HG03280 (cell line): ENCODE data around the gene ST3GAL4.

Experiments
- ATAC-seq: cut with Tn5 transposase; IDR thresholded peaks from one replicate; pipeline ENCODE4 v1.9.1; 2021; ENCODE audit warnings: mild to moderate bottlenecking, moderate library complexity; ENCODE audit not compliant: unreplicated experiment

ST3GAL4 gene

GRCh38 chr11:126419801-126420697 lies 64.6 kb downstream of the ST3GAL4 start:
- ATAC-seq = peak; percentile 65

DNA sequence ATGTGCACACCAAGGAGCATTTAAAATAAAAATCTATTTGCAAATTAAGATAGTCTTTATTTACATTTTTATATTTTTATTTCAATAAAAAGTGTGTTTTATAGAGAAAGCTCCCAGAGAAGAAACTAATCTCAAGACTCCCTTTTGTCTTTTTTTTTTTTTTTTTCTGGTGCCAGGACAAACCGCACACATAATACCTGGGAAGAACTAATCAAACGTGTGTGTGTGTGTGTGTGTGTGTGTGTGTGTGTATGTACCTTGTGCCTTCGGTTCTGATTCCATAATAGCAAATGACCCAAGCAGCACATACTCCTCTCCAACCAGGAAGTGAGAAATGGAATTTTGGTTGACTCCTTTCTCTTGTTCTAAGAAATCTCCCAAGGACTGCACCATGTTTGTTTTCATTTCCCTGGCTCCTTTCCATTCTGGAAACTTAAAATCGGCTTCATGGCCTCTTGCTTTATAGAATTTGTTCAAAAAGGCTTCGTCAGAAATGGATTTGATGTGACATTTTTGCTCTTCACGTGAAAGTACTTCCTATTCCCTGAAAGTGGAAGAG lies 65.3 kb downstream of the ST3GAL4 start:
- no peak for ATAC-seq

DNA sequence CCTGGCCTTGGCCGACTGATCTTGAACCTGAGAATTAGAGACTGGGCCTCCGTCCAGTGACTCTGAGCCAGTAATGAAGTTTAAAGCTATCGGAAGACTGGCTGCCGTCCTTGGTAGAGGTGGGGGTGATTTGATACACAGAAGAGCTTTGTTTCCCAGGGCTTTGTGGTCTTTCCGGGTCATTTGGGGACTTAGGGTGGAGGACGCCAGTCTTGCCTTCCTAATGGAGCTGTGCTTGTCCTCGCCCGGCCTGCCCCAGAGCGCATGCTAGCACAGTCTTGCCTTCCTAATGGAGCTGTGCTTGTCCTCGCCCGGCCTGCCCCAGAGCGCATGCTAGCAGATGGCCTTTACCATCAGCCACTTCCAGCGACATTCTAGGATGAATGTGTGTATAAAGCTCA lies 65.8 kb downstream of the ST3GAL4 start:
- ATAC-seq = no peak

GRCh38 chr11:126422446-126422845 lies 67.0 kb downstream of the ST3GAL4 start:
- no peak for ATAC-seq

GRCh38 chr11:126423154-126423553 lies 67.7 kb downstream of the ST3GAL4 start:
- ATAC-seq = no peak

GRCh38 chr11:126423743-126424142 lies 68.3 kb downstream of the ST3GAL4 start:
- ATAC-seq = no peak

DNA sequence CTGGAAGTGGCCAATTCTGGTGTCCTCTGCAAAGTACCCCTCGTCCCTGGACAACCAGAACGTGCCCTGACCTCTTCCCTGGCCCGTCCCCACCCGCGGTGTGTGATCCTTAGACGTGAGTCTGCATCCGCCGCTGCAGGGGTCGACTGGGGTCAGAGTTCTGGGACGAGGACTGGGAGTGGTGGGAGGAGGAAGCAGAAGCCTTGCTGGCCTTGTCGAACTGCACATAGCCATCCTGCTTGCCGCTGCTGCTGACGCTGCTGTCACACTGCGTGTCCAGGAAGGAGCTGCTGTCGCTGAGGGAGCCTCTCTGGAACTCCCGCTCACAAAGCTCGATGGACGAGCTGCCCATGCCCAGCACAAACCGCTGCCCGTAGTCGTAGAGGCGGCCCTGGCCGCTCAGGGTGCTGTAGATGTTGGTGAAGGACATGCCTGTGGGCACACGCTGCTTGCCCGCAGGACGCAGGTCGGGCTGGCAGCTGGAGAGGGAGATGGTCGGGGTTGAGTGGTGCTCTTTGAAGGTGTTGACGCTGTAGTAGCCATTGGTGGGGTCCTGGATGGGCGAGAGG lies 69.1 kb downstream of the ST3GAL4 start:
- no peak for ATAC-seq

DNA sequence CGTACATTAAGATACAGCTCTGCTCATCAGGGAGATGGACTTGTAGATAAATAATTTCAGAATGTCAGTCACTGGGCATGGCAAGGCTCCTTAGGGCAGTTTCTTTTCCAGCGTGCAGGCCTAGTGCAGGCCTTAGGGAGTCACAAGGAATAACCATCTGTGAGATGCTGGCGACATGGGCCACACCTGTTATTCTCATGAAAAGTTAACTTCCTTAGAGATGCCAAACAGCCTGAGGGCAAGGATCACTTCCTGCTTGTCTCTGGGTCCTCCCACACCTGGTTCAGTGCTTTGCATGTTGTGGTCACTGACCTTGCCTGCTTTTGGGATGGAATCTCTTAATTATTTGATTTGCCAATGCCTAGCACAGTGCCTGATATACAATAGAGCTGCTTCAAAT lies 70.6 kb downstream of the ST3GAL4 start:
- no peak for ATAC-seq

GRCh38 chr11:126426820-126427749 lies 71.6 kb downstream of the ST3GAL4 start:
- ATAC-seq = no peak

DNA sequence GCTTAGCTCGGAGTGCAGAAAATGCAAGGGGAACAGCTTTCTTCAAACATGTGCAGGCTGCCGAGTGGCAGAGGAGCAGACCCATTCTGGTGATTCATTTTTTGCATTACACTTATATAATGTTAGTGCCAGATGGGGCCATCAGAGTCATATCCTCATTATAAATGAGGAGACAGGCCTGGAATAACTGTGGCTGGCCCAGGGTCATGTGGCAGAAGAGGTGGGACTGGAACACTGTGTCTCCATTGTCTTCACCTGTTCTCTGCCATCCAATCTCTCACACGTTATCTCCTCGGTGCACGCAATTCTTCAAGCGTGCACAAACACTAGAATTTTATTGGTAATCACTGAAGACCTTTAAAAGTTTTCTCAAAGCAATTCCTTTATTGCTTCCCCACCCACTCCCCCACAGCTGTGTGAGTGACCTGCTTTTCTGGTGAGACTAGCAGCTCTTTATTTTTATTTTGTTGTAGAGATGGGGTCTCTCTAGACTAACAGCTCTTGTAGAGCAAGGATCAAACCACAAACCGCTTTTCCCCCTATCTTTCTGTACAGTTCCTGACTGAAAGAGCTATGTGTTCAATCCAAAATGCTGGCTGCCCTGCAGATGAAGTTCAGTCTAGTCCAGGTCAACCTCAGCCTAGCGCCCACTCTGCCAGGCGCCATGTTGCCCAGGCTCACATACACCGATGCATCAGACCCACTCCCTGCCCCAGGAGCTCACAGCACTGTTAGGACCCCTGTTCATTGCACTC lies 75.3 kb downstream of the ST3GAL4 start:
- ATAC-seq = no peak

DNA sequence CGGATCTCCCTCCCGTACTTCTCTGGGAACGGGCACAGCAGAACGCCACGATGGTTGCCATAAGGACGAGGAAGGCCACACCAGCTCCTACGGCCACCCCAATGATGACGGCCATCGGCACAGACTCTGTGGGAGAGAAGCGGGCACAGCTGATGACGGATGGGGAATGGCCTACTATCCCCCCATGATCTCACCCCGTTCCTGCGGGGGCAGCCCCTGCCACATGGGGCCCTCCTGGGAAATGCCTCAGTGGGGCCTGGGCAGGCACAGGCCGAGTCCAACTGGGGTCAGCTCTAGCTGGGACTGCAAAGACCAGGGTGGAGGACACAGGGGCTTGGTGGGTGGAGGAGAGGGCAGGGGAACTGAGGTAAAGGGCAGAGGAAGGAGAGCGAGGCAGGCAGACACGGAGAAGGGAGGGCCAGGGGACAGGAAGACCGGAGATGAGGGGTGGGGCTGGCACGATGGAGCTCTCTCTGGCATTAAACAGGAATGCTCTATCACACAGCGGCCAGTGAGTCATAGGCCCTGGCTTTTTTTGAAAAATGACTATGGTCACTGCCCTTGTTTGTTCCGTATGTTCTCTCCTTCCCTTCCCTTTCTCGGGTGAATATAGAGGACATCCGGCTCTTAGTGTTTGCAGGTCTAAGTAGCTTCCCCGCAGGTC lies 76.0 kb downstream of the ST3GAL4 start:
- ATAC-seq = no peak

GRCh38 chr11:126432065-126432461 lies 76.6 kb downstream of the ST3GAL4 start:
- no peak for ATAC-seq

DNA sequence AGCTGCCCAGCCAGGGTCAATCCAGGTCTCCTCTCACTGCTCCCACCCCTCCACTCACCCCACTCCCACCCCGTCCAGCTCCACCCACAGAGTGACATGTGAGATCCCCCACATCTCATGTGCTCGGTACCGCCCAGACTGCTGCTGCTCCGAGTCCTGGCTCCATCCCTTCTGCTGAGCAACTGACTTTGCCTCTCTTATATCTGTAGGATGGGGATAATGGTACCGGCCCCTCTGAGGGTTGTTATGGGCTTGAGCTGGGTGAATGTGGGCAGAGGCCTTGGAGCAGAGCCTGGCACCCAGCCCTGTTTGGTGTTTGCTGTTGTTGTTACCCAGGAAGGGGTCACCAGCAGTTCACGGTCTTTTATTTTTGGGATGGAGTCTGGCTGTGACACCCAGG lies 77.0 kb downstream of the ST3GAL4 start:
- ATAC-seq = no peak

GRCh38 chr11:126433244-126433846 lies 77.9 kb downstream of the ST3GAL4 start:
- ATAC-seq = peak; percentile 68

DNA sequence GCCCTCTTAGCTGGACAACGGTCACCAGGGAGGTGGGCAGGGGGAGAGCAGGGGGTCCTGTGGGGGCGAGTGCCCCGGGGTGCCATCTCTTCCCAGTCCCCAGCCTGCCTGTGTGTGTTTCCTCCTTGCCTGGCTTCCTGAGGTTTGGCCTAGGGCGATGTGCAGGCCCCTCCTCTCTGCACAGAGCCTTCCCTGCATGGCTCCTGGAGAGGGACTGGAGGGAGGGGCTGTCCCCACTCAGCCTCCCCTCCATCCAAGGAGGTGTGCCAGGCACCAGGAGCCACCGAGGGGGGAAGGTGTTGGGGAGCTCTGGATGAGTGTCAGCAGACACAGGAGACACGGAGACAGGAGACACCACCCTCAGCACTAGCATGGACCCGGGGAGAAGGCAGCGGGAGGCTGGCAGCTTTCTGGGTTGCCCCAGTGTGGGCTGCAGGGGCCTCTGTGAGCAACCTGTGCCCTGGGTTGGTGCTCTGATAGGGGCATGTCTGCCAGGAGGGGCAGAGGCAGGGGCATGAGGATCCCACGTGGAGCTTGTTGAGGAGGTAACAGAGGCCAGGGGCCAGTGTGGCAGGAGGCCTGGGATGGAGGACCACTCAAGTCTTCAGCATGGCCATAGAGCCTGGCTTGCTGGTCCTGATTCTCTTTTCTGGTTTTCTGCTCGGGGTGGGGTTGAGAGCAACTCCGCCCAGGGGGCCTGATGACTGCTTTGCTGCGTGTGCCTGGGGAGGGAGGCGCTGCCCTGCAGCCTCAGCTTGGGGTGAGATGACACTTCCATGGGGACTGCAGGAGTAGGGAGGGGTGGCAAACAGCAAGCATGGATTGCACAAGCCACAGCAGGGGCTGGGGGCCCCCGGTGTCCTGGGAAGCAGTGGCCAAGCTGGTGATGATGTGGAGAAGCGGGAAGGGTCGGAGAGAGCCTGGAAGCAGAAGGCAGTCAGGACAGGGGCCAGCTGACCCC lies 78.8 kb downstream of the ST3GAL4 start:
- ATAC-seq = no peak

- no peak for ATAC-seq
These were observed 79.5 kb downstream of the ST3GAL4 start for GRCh38 chr11:126434950-126435335.

DNA sequence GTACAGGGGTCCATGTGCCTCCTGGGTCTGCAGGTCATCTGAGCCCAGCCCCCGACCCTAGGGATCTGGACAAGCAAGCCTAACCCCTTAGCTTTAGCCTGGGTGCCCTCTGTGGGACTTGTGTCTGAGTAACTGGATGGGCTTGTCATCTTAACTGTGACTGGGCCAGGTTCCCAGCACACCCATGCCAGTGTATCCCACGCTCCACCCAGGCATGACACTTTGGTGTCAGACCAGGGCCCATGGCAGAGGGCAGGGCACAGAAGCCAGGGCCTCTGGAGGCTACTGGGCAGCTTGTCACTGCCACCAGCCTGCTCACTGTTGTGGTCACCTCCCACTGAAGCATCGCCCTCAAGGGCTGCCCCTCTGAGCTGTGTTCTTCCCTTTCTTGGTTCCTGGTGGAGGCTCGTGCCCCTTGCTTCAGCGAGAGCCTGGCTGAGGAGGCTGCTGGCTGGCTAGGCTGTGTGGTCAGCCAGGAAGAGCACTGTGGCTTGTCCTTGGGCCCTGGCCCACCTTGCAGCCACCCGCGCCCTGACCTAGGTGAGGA lies 80.8 kb downstream of the ST3GAL4 start:
- ATAC-seq = no peak

GRCh38 chr11:126437731-126438130 lies 82.2 kb downstream of the ST3GAL4 start:
- no peak for ATAC-seq
